Neural progenitor cell (in vitro differentiated cells): ENCODE data around the gene H3-3A.

Experiments
- CTCF ChIP-seq: fragments of 200-600 bp; sonication (generic); IDR thresholded peaks from 2 replicates; pipeline ENCODE4 v1.5.1; 2017; ENCODE audit warnings: antibody characterized with exemption, mild to moderate bottlenecking
- EZH2 ChIP-seq: fragments of 200-600 bp; sonication (generic); IDR thresholded peaks from 2 replicates; pipeline ENCODE4 v1.6.1; 2017; ENCODE audit warnings: antibody characterized with exemption, mild to moderate bottlenecking, moderate library complexity
- EZH2phosphoT487 ChIP-seq: fragments of 200-600 bp; sonication (generic); IDR thresholded peaks from 2 replicates; pipeline ENCODE4 v1.6.1; 2017; ENCODE audit warnings: antibody characterized with exemption

GRCh38 chr1:226086776-226087175 lies 24.3 kb downstream of the H3-3A start:
- TF ChIP-seq CTCF (no peak), EZH2 (no peak), EZH2phosphoT487 (no peak)
